DOHH2 (cell line): ENCODE data around the gene SETD3.

Experiments
- CTCF ChIP-seq: fragments of 200-600 bp; sonication (generic); IDR thresholded peaks from one replicate; pipeline ENCODE4 v1.5.1; 2014; ENCODE audit warnings: antibody characterized with exemption, mild to moderate bottlenecking, low read depth, low read length; ENCODE audit not compliant: poor library complexity, severe bottlenecking
- EZH2phosphoT487 ChIP-seq: fragments of 200-600 bp; sonication (generic); IDR thresholded peaks from 2 replicates; pipeline ENCODE4 v1.6.1; 2017; ENCODE audit warnings: borderline replicate concordance, mild to moderate bottlenecking, antibody characterized with exemption, low read length, moderate library complexity, mixed read lengths

- no peak for TF ChIP-seq CTCF
- no peak for TF ChIP-seq EZH2phosphoT487
These were observed 34.1 kb upstream of the SETD3 start for GRCh38 chr14:99514552-99515300.
